Keratinocyte (primary cell): Measurements from ENCODE around the gene KRTAP1-1. TPM values are rescaled to one million over a fixed set of nuclear protein-coding genes. Genes with fewer than 3 reads are reported as not detected.

Experiments used
- DNase-seq: peaks from one replicate; pipeline ENCODE4 v3.0.0-alpha.2; 2011; ENCODE audit warnings: low read depth, missing footprints, low spot score
- FAIRE-seq: peaks from 2 replicates; lab custom pipeline; 2011; peaks lifted over from hg19 to GRCh38; lab: Jason Lieb, UNC
- H2AFZ ChIP-seq: 2 replicates; pipeline ENCODE4 v1.6.0; 2012; ENCODE audit warnings: low read length, control low read depth, inconsistent platforms; ENCODE audit not compliant: control insufficient read depth
- H3K27ac ChIP-seq: 2 replicates; pipeline ENCODE4 v1.5.1; 2011; ENCODE audit warnings: low read length; ENCODE audit not compliant: control insufficient read depth, insufficient read depth
- H3K27me3 ChIP-seq: 3 replicates; pipeline ENCODE4 v1.6.0; 2011; ENCODE audit warnings: low read length; ENCODE audit not compliant: control insufficient read depth, insufficient read depth; ENCODE audit errors: extremely low read depth
- H3K36me3 ChIP-seq, 2 experiments: 2 replicates in 1 of 2; 3 replicates in 1 of 2; pipeline ENCODE4 v1.5.1; 2011; ENCODE audit warnings: low read length in 2 of 2, mild to moderate bottlenecking in 1 of 2; ENCODE audit not compliant: control insufficient read depth in 2 of 2, insufficient read depth in 2 of 2; ENCODE audit errors: extremely low read depth in 1 of 2
- H3K4me1 ChIP-seq: 3 replicates; pipeline ENCODE4 v1.5.1; 2011; ENCODE audit warnings: low read length; ENCODE audit not compliant: control insufficient read depth, insufficient read depth; ENCODE audit errors: extremely low read depth
- H3K4me2 ChIP-seq: 3 replicates; pipeline ENCODE4 v1.6.0; 2011; ENCODE audit warnings: low read depth, low read length; ENCODE audit not compliant: control insufficient read depth, insufficient read depth; ENCODE audit errors: extremely low read depth
- H3K4me3 ChIP-seq, 3 experiments: fragments of 200-600 bp in 1 of 3; sonication (generic) in 1 of 3; 2 replicates in 2 of 3; 3 replicates in 1 of 3; pipeline ENCODE4 v1.5.1; 2011 to 2016; ENCODE audit warnings: low read length in 3 of 3, mild to moderate bottlenecking in 3 of 3, control low read depth in 2 of 3, inconsistent platforms in 1 of 3, low read depth in 1 of 3, mixed read lengths in 1 of 3, mixed run types in 1 of 3, moderate library complexity in 1 of 3; ENCODE audit not compliant: control insufficient read depth in 2 of 3, insufficient read depth in 2 of 3; ENCODE audit errors: extremely low read depth in 1 of 3
- H3K79me2 ChIP-seq: 2 replicates; pipeline ENCODE4 v1.6.0; 2012; ENCODE audit warnings: low read length; ENCODE audit not compliant: control insufficient read depth, insufficient read depth
- H3K9ac ChIP-seq: 3 replicates; pipeline ENCODE4 v1.6.0; 2011; ENCODE audit warnings: low read length; ENCODE audit not compliant: control insufficient read depth, insufficient read depth; ENCODE audit errors: extremely low read depth
- H3K9me1 ChIP-seq: 3 replicates; pipeline ENCODE4 v1.6.0; 2011; ENCODE audit warnings: low read length; ENCODE audit not compliant: control insufficient read depth, insufficient read depth; ENCODE audit errors: extremely low read depth
- H3K9me3 ChIP-seq: 2 replicates; pipeline ENCODE4 v1.5.1; 2012; ENCODE audit warnings: low read depth, low read length; ENCODE audit not compliant: control insufficient read depth
- H4K20me1 ChIP-seq: 3 replicates; pipeline ENCODE4 v1.6.0; 2011; ENCODE audit warnings: low read length; ENCODE audit not compliant: control insufficient read depth, insufficient read depth; ENCODE audit errors: extremely low read depth
- EZH2 ChIP-seq: IDR thresholded peaks from one replicate; pipeline ENCODE4 v1.6.1; 2012; ENCODE audit warnings: inconsistent platforms, mild to moderate bottlenecking, low read length, moderate library complexity
- dilution Hi-C: fragments of 300-500 bp; cut with MboI; formaldehyde crosslinking; loops from one replicate; pipeline ENCODE4 v1.7.0; 2020; ENCODE audit warnings: low sequenced_read_pairs; ENCODE audit not compliant: extremely low pct_ligation_motif_present
- polyA plus RNA-seq, 5 experiments: library from polyadenylated mRNA; depleted of rRNA in 3 of 5; stranded (reverse) in 3 of 5; stranded (forward) in 1 of 5; unstranded in 1 of 5; fragments of >200 nt; gene quantifications; 1 replicate in 1 of 5; 2 replicates in 3 of 5; 3 replicates in 1 of 5; pipeline versions ENCODE4 v1.2.1 to v1.2.3, GENCODE V29; 2011 to 2012; ENCODE audit warnings: missing spikeins in 2 of 5, low read depth in 1 of 5, low replicate concordance in 1 of 5
- TF ChIP-seq, protein P1 (sequence below), 3 experiments: IDR thresholded peaks in 1 of 3; conservative IDR thresholded peaks in 1 of 3; optimal IDR thresholded peaks in 1 of 3; 2 replicates in 2 of 3; 3 replicates in 1 of 3; pipeline versions ENCODE3 to v1.5.1; 2011; ENCODE audit warnings: low read length in 3 of 3, mild to moderate bottlenecking in 3 of 3, moderate library complexity in 2 of 3, control low read depth in 1 of 3, inconsistent platforms in 1 of 3; ENCODE audit not compliant: insufficient read depth in 2 of 3; ENCODE audit errors: extremely low read depth in 1 of 3

KRTAP1-1 gene
- polyA plus RNA-seq, 1 donor (not counting 4 experiments of a cell fraction or from before 2014, with no cell fraction given) = not detected

DNA sequence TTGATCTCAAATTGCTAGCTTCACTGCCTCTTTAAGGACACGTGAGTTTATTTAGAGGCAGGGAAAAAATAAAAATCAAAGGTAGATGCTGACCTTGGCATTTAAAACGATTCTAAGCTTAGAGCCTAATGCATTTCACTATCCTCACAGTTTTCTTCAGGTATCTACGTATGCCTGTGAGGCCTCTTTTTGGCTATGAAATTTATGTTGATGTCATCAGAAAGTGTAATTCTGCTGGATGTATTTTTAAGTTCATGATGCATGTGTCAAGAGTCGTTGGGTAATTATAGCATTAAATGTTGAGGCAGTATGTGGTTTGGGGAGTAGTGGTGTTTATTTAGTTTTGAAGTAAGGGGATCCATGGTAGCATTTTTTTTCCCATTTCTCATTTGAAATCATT, 37.3 kb downstream of the KRTAP1-1 start:
- TF ChIP-seq, protein P1, sequence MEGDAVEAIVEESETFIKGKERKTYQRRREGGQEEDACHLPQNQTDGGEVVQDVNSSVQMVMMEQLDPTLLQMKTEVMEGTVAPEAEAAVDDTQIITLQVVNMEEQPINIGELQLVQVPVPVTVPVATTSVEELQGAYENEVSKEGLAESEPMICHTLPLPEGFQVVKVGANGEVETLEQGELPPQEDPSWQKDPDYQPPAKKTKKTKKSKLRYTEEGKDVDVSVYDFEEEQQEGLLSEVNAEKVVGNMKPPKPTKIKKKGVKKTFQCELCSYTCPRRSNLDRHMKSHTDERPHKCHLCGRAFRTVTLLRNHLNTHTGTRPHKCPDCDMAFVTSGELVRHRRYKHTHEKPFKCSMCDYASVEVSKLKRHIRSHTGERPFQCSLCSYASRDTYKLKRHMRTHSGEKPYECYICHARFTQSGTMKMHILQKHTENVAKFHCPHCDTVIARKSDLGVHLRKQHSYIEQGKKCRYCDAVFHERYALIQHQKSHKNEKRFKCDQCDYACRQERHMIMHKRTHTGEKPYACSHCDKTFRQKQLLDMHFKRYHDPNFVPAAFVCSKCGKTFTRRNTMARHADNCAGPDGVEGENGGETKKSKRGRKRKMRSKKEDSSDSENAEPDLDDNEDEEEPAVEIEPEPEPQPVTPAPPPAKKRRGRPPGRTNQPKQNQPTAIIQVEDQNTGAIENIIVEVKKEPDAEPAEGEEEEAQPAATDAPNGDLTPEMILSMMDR (optimal IDR thresholded peaks at IDR 0.05 in 1 of 3, IDR thresholded peaks at IDR 0.05 in 1 of 3, conservative IDR thresholded peaks at IDR 0.05 in 1 of 3; ENCODE audit: extremely low read depth in 1 of 3, insufficient read depth in 2 of 3, low read length in 3 of 3) = no peak
- TF ChIP-seq EZH2 = no peak
- no peak overlapping the region for H3K9ac ChIP-seq
- no peaks in the 10 kb centered on the region for H3K27me3 ChIP-seq
- H2AFZ ChIP-seq = no peak overlapping the region
- dilution Hi-C loops = no loop called here
- H4K20me1 ChIP-seq = no peaks in the 10 kb centered on the region
- H3K27ac ChIP-seq = no peak overlapping the region
- no peak overlapping the region for H3K4me3 ChIP-seq
- no peaks in the 10 kb centered on the region for H3K36me3 ChIP-seq
- no peaks in the 10 kb centered on the region for H3K9me1 ChIP-seq
- no peaks in the 10 kb centered on the region for H3K9me3 ChIP-seq
- no peak overlapping the region for H3K4me2 ChIP-seq
- FAIRE-seq = no peak
- no peaks in the 10 kb centered on the region for H3K79me2 ChIP-seq
- no peak for DNase-seq
- H3K4me1 ChIP-seq = peaks cover 9% of the 10 kb centered on the region

DNA sequence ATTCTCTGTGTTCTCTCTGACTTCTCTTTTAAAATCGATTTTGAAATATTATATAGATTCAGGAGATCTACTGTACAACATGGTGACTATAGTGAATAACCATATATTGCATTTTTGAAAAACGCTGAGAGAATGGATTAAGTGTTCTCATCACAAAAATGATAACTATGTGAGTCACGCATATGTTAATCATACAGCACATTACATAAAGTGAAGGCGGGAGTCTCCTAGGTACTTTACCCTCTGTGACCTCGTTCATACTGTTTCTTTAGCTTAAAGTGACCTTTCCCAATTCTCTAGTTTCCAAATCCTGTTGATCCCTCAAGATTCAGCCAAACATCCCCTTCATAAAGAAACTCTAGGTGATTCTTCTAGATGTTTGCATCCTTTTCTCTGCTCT, 38.4 kb downstream of the KRTAP1-1 start:
- FAIRE-seq (peak; percentile 93), DNase-seq (no peak)
- H2AFZ ChIP-seq = no peak overlapping the region
- H3K9me1 ChIP-seq = no peaks in the 10 kb centered on the region
- no peaks in the 10 kb centered on the region for H3K9me3 ChIP-seq
- H3K9ac ChIP-seq = no peak overlapping the region
- TF ChIP-seq, protein P1 (optimal IDR thresholded peaks at IDR 0.05 in 1 of 3, IDR thresholded peaks at IDR 0.05 in 1 of 3, conservative IDR thresholded peaks at IDR 0.05 in 1 of 3; ENCODE audit: extremely low read depth in 1 of 3, insufficient read depth in 2 of 3, low read length in 3 of 3) = no peak
- TF ChIP-seq EZH2 = no peak
- H3K36me3 ChIP-seq = no peaks in the 10 kb centered on the region
- dilution Hi-C loops = no loop called here
- H3K27me3 ChIP-seq = no peaks in the 10 kb centered on the region
- no peaks in the 10 kb centered on the region for H3K79me2 ChIP-seq
- H3K27ac ChIP-seq = peak overlapping the region; percentile 6
- H4K20me1 ChIP-seq = no peaks in the 10 kb centered on the region
- peaks cover 9% of the 10 kb centered on the region for H3K4me1 ChIP-seq
- no peak overlapping the region for H3K4me2 ChIP-seq
- no peak overlapping the region for H3K4me3 ChIP-seq
